ENCODE measurements around the gene LIN7B.

GRCh38 chr19:49167857-49168409 lies 53.8 kb downstream of the LIN7B start:
- no peak for TF ChIP-seq EZH2 (IDR thresholded peaks at IDR 0.05)
- TF ChIP-seq POLR2AphosphoS5 (IDR thresholded peaks at IDR 0.05; ENCODE audit: borderline replicate concordance, low read depth, low read length), result no peak
- no peak for TF ChIP-seq FOXP2 (optimal IDR thresholded peaks at IDR 0.05; ENCODE audit: control extremely low read depth, extremely low read length, insufficient read depth)
